NCI-H446 treated with DMSO at 0.1 percent for 48 hours (cell line): ENCODE measurements around the gene GRAMD4.
"Not testable (repeated sequence)": the region's sequence is repeated elsewhere in the genome, so short reads cannot be mapped to it uniquely, and the experiment has no call there.

Experiments
- DNase-seq: peaks from one replicate; lab custom pipeline; 2025; lab: John Stamatoyannopoulos, UW

GRAMD4 gene

DNA sequence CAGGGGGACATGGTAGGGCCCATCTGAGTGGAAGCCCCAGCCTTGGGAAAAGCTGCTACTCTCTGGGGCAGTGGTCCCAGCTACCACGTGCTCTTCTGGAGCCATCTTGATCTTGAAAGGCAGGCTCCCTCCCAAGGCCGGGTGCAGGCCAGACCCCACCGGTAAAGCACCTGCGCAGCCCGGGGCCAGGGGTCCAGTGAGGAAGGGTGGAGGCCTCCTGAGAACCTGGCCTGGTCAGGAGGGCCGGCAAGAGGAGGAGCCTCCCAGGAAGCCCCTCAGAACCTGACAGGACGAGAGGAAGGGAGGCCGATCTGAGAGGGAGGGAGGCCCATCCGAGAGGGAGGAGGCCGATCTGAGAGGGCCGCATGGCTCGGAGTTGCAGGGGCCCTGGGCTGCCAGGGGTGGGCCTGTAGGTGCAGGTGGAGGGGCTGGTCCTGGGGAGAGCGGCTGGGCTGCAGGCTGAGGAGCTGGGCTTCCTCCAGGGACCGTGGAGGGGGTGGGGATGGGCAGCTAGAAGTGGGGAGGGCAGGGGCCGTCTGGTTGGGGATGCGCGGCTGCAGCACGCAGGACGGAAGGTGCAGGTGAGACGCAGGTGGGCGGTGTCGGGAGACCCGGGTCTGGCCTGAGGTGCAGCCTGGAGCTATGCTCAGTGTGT is 529 bp downstream of the GRAMD4 start:
- DNase-seq, result no peak

- DNase-seq, result not testable (repeated sequence)
Observed at GRCh38 chr22:46621243-46621930, 1.2 kb downstream of the GRAMD4 start.

DNA sequence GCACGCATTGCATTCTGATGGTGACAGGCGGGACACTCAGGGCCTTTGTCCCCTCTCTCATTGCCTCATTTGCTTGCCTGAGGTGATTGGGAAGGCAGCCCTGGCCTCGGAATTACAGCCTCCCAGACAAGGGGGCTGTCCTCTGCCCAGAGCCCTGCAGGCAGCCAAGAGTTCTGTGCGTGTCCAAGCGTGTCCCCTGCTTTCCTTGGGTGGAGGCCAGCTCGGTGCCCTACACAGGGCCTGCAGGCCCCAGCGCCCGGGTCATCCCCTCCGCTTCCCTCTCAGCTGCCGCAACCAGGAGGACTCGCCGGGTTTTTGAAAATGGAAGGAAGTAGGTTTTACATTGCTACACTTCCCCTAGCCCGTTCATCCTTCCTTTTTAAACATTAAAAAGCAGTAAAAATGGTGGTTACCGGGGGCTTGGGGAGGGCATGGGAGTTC is 1.9 kb downstream of the GRAMD4 start:
- no peak for DNase-seq

DNA sequence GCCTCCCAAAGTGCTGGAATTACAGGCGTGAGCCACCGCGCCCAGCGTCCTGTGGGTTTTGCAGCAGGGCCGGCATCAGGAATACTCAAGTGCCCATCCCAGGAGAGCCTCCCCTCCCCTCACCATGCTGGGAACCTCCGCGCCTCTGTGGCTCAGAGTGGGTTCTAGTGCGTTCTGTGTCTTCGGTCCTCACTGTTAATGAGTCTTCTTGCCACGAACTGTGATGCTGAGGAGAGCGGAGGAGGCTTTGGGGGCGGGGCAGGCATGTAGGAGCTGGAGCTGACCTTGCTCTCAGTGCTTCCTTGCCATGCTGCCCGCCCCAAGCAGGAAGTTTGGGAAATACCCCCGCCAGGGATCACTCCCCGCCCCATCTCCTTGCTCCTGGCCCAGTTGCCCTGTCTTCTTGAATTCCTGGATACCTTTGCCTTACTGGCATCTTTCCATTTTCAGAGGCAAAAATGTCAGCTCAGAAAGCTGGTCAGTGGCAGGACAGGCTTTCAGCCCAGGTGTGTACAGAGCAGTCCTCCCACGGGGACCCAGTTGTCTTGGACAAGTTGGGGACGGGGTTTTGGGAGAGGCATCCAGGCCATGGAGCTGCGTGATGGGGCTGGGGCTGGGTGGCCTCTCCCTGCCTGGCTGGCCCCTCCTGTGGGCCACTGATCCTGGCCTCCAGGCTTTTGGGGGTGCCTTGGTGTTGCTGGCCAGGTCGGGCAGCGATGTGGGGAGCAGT is 5.1 kb downstream of the GRAMD4 start:
- no peak for DNase-seq

GRCh38 chr22:46625843-46626349 is 5.7 kb downstream of the GRAMD4 start:
- DNase-seq, result no peak

DNA sequence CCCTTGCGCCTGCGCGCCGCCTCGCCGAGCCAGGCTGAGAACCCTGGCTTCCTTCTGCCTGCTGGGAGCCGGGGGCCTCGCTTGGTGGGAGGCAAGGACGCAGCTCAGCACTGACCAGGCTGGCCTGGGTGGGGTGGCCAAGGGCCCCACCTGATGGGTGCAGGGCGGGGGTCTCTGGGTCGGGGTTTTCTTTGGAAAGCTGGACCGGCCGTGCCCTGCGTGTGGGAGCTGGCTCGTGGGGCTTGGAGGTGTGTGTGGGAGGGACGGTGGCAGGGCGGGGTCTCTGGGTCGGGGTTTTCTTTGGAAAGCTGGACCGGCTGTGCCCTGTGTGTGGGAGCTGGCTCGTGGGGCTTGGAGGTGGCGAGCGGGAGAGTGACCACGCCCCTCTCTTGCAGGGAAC is 6.2 kb downstream of the GRAMD4 start:
- no peak for DNase-seq

- no peak for DNase-seq
Observed at GRCh38 chr22:46626911-46627805, 7.0 kb downstream of the GRAMD4 start.

- DNase-seq, result no peak
Observed at GRCh38 chr22:46627806-46628482, 7.8 kb downstream of the GRAMD4 start.

- no peak for DNase-seq
Observed at GRCh38 chr22:46628756-46629155, 8.6 kb downstream of the GRAMD4 start.

GRCh38 chr22:46629291-46629690 is 9.1 kb downstream of the GRAMD4 start:
- DNase-seq, result no peak

DNA sequence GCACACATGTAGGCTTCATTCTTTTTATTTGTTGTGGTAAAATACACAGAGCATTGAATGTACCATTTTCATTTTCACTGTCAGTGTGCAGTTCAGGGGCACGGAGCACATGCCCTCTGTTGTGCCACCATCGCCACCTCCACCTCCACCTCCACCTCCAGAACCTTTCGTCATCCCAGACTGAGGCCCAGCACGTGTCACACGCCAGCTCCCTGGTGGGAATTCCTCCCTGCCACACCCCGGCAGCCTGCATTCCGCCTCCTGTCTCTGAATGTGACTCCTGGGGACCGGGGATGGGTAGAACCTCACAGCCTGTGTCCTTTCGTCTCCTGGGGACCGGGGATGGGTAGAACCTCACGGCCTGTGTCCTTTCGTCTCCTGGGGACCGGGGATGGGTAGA is 10.9 kb downstream of the GRAMD4 start:
- no peak for DNase-seq

- no peak for DNase-seq
Observed at GRCh38 chr22:46632646-46633249, 12.6 kb downstream of the GRAMD4 start.

GRCh38 chr22:46633334-46633890 is 13.2 kb downstream of the GRAMD4 start:
- no peak for DNase-seq

GRCh38 chr22:46634011-46634699 is 14.0 kb downstream of the GRAMD4 start:
- DNase-seq, result no peak

GRCh38 chr22:46634973-46635685 is 14.9 kb downstream of the GRAMD4 start:
- DNase-seq, result not testable (repeated sequence)

DNA sequence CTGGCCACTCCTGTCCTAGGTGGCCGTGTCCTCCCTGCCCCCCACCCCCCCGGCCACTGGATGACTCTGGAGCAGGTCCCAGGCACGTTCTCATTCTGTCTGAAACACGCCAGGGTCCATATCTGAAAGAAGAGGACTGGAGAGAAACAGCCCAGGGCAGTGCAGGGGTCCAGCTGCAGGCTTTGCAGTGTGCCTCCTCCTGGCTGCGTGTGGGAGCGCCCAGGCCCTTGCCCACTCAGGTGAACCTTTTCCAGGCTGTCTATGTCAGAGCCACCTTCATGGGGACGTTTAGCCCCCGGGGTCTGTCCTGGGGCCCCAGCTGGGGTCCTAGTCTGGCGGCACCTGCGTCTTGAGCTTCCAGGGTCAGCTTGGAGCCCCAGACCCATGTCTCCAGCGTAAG is 15.6 kb downstream of the GRAMD4 start:
- DNase-seq, result no peak

- no peak for DNase-seq
Observed at GRCh38 chr22:46636221-46637002, 16.2 kb downstream of the GRAMD4 start.
